GM18873 (cell line): Measurements from ENCODE around the gene TRUB2.

Source experiments
- ATAC-seq: cut with Tn5 transposase; IDR thresholded peaks from one replicate; pipeline ENCODE4 v1.9.1; 2021; ENCODE audit warnings: mild to moderate bottlenecking, moderate library complexity, moderate number of reproducible peaks; ENCODE audit not compliant: unreplicated experiment, low FRiP score

Gene TRUB2, protein sequence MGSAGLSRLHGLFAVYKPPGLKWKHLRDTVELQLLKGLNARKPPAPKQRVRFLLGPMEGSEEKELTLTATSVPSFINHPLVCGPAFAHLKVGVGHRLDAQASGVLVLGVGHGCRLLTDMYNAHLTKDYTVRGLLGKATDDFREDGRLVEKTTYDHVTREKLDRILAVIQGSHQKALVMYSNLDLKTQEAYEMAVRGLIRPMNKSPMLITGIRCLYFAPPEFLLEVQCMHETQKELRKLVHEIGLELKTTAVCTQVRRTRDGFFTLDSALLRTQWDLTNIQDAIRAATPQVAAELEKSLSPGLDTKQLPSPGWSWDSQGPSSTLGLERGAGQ

GRCh38 chr9:128322404-128323211 is at the start of gene TRUB2, which contains the start of gene COQ4:
Gene TRUB2, minus strand, starts transcription at chr9:128322447. Its CDS starts 39 bp downstream, at chr9:128322408.
Gene COQ4, plus strand, starts transcription at chr9:128322839. Its CDS starts 20 bp downstream, at chr9:128322859.
- ATAC-seq: peak; percentile 65

DNA sequence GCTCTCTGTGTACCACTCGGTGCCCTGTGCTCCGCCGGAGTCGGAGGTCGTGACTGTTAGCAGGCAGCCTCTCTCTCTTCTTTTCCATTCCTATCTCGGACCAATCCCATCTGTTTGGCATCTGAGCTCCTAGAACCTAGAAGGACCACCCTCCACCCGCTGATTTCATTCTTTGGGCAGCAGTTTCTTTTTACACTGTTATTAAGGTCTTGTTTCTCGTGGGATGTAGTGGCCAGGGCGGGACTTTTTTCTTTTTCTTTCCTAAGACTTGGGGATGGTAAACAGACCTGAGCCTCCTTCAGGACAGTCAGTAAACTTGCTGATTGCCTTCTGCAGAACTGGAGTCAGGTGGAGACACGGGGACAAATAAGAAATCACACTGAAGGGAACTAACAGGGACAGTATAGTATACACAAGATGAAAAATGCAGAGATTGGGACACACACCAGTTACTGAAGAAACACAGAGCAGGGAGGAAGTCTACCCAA is 49.4 kb upstream of the TRUB2 start:
- no peak for ATAC-seq

DNA sequence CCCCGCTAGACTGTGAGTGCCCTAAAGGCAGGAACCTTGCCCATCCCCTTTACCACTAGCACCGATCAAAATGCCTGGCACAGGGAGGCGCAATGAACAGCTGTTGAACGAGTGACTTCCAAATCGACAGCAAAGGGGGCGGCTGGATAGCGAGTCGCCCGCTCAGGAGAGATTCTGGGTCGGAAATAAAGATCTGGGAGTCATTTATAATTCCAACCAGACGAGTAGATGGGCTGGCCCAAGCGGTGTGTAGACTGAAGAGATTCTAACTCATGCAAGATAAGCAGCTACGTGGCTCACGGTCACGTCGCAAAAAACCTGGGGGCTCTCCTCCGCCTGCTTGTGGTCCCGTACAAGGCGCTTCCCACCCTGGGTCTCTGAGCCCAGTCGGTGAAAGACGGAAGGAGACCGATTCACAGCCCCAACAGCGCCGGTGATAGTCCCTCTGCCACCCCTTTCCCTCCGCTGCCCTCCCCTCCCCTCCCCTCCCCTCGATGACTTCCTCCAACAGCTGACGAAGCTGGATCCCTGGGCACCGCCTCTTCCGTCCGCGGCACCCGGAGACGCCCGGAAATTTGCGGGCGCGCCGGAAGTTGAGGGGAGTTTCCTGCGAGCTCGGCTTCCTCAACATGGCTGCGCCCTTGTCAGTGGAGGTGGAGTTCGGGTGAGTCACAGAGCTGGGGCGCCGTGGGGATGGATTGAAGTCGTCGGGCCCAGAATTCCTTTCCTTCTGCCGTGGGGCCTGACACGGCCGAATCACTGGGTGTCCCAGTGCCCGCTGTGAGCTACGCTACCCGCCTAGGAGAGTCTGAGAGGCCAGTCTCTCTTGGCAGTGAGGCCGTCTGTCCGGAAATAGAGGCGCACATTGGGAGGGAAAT is 48.7 kb upstream of the TRUB2 start, which contains the start of gene URM1:
URM1 (plus strand) TSS at position 623 of the 878 bp plus-strand sequence; CDS start at position 630, 7 bp downstream.
- peak; percentile 75 for ATAC-seq

DNA sequence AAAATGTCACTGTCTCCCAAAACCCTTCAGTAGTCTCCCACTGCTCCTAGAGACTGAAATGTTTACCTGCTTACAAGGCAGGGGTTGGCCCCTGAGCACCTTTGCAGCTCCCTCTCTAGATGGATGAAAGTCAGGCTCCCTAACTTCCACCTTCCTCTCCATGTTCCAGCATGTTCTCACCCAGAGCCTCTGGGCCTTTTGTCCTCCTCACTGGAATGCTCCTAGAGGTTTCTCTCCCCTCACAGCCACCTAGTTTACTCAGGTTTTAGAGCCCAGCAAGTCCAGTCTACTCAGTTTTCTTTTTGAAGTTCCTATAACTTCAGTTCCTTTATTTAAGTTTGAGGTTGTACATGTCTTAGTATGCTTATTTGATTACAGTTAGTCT is 48.1 kb upstream of the TRUB2 start:
- ATAC-seq: no peak

DNA sequence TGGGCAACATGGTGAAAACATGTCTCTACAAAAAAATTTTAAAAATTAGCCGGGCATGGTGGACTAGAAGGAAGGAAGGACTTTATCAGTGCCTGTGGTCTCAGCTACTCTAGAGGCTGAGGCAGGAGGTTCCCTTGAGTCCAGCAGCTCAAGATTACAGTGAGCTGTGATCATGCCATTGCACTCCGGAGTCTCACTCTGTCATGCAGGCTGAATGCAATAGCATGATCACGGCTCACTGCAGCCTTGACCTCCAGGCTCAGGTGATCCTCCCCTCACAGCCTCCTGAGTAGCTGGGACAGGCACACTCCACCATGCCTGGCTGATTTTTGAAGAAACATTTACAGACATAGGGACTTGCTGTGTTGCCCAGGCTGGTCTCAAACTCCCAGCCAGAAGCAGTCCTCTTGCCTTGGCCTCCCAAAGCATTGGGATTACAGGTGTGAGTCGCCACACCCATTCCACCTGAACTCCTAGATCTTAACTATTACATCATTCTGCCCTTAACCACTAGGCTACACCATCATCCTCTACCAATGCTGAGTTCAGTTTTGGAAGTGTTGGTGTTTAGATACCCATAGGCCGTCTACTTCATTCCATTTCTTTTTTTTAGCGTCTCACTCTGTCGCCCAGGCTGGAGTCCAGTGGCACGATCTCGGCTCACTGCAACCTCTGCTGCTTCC is 46.9 kb upstream of the TRUB2 start:
- ATAC-seq: no peak

GRCh38 chr9:128365525-128365924 is 43.3 kb upstream of the TRUB2 start:
- no peak for ATAC-seq

- ATAC-seq: no peak
Measured at GRCh38 chr9:128362774-128363173, 40.5 kb upstream of the TRUB2 start.

DNA sequence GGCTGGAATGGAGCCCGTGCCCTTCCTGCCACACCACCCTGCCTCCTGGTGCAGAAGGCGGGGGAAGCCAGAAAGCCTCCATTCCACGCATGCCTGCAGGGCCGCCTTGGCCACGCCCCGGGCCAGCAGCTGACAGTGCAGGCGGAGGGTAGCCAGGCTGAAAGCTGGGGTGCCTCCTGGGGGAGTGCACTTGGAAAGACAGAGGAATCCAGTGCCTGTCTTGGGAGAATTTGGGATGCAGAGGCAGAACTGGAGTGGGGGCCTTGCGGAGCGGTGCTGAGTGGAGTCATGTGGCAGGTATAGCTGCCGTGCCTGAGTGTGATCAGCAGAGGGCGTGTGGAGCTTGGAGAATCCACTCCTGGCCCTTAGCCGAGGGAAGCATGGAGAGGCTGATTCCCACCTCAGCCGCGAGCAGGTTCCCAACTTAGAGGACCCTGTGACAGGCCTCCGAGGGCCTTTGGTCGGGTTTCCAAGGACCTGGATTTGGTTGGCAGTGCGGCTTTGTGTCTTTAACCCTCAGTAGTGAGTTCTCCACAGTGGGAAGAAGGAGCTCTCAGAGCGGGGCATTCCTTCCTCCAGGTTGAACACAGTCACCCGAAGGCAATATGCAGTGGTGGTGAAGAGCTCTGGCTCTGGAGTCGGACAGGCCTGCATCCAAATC is 39.9 kb upstream of the TRUB2 start:
- ATAC-seq: no peak

DNA sequence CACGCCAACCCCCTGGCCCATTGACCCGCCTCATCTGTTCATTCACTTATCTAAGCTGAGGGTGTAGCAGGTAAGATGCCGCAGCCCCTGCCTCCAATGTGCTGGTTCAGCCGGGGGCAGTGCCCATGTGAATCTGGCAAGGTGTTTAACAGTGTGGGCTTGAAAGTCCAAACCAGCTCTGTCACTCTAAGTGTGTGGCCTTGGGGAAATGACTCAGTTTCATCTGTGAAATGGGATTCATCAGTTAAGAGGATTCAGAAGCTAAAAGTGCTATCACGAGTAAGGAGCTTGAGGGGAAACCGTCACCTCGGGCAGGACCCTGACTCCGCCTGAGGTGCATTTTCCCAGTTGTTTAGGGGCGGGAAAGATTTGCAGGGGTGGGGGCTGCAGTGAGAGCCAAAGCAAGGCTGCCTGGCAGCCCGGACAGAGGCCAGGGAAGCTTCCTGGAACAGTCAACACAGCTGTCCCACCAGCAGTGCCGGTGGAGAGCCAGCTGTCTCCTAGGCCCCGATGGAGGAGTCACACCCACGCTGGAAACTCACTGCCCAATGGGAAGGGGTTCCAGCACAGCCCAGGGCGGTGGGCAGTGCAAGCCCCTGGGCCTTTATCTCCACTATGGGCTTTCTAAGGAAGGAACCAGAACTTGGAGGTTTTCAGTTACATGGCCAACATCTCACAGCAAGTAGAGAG is 39.2 kb upstream of the TRUB2 start:
- ATAC-seq: no peak

DNA sequence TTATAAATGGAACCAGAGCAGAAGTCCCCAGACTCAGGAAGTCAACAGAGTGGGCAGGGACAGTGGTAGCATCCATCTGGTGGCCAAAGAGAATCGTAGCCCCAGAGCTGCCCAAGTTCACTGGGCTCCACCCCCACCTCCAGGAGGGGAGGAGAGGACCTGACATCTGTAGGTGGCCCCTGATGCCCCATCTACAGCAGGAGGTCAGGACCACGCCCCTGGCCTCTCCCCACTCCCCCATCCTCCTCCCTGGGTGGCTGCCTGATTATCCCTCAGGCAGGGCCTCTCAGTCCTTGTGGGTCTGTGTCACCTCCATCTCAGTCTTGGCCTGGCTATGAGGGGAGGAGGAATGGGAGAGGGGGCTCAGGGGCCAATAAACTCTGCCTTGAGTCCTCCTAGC is 38.6 kb upstream of the TRUB2 start:
- ATAC-seq: no peak

DNA sequence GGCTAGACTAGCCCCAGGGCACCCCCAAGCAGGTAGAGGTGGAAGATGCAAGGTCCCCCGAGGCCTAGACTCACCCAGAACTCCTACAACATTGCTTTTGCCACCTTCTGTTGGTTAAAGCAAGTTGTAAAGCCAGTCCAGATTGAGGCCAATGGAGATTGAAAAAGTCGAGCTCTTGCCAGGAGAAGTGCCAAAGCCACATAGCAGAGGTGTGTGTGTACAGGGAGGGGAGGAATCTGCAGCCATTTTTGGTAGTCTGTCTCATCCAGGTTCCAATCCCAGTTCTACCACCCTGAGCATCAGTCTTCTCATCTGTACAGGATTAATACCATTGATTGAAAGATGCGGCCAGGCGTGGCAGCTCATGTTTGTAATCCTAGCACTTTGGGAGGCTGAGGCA is 36.6 kb upstream of the TRUB2 start:
- no peak for ATAC-seq

DNA sequence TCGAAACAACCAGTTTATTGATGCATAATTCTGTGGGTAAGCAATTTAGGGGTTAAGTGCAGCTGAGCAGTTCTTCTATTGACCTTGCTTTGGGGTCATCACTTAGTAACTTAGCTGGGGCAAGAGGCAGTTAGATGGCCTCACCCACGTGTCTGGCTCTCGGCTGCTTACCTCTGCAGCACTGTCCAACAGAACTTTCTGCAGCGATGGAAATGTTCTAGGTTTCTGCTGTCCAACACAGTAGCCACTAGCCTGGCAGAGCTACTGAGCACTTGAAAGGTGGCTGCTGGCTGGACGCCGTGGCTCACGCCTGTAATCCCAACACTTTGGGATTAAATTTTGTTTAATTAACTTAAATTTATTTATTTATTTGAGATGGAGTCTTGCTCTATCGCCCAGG is 35.8 kb upstream of the TRUB2 start:
- ATAC-seq: no peak

GRCh38 chr9:128355451-128355850 is 33.2 kb upstream of the TRUB2 start:
- ATAC-seq: no peak

DNA sequence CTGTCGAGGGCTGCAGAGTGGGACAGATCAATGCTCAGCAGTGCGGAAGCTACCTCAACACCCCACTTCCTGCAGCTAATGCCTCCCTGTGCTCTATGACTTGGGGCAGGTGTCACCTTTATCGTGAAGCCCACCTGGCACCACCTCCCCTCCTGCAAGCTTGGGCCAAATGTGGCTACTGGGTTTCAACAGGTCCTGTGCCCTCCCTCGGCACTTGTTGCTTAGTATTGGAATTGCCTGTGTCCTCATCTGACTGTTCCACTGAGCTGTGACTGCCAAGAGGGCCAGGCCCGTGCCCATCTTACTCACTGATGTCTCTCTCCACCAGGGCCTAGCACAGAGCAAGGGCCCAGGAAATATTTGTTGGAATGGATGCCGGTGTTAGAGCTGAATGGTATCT is 27.5 kb upstream of the TRUB2 start:
- ATAC-seq: no peak

GRCh38 chr9:128349125-128349524 is 26.9 kb upstream of the TRUB2 start:
- ATAC-seq: no peak

DNA sequence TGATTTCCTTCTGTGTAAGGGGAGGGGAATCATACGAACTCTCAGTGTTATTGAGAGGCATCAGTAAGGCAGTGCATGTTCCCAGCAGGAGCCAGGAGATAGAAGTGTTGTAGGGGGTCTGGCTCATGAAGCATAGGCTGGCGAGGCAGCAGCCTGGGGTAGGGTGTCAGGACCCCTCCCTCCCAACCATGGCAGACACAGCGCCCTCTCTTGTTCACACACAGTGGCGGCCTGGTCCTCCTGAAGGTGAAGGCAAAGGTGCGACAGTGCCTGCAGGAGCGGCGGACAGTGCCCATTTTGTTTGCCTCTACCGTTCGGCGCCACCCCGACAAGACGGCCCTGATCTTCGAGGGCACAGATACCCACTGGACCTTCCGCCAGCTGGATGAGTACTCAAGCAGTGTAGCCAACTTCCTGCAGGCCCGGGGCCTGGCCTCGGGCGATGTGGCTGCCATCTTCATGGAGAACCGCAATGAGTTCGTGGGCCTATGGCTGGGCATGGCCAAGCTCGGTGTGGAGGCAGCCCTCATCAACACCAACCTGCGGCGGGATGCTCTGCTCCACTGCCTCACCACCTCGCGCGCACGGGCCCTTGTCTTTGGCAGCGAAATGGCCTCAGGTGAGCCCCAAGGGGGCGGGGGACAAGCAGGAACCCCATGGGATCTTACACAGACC is 22.8 kb upstream of the TRUB2 start:
- no peak for ATAC-seq

GRCh38 chr9:128343855-128344254 is 21.6 kb upstream of the TRUB2 start:
- no peak for ATAC-seq

DNA sequence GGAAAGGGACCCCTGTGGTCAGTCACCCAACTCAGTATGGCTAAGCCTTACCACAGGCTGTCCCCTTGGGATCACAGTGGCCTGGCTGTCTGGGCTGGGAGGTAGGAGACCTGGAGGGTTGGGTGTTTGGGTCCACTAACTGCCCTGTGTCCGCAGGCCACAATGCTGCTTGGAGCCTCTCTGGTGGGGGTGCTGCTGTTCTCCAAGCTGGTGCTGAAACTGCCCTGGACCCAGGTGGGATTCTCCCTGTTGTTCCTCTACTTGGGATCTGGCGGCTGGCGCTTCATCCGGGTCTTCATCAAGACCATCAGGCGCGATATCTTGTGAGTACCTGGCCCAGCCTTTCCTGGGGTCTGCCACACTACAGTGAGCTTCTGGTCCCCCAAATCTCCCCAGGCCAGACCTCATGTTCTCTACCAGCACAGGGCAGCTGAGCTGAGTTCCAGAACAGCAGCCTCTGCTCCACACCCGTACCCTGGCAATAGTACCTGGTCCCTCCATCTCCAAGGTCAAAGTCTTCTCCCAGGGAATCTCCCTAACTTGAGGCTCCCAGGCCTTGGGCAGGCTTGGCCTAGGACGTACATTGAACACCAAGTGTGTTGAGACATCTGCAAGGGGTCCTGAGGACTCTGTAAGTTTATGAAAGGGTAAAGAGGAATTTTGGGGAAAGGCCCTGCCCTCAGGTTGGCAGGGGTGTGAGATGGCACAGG is 20.9 kb upstream of the TRUB2 start:
- ATAC-seq: no peak
